ENCODE results near the gene RASAL3. TPM values are rescaled to one million over a fixed set of nuclear protein-coding genes. Genes with fewer than 3 reads are reported as not detected.

Gene RASAL3
- total RNA-seq, 1 experiment from 2014 or later: not detected

DNA sequence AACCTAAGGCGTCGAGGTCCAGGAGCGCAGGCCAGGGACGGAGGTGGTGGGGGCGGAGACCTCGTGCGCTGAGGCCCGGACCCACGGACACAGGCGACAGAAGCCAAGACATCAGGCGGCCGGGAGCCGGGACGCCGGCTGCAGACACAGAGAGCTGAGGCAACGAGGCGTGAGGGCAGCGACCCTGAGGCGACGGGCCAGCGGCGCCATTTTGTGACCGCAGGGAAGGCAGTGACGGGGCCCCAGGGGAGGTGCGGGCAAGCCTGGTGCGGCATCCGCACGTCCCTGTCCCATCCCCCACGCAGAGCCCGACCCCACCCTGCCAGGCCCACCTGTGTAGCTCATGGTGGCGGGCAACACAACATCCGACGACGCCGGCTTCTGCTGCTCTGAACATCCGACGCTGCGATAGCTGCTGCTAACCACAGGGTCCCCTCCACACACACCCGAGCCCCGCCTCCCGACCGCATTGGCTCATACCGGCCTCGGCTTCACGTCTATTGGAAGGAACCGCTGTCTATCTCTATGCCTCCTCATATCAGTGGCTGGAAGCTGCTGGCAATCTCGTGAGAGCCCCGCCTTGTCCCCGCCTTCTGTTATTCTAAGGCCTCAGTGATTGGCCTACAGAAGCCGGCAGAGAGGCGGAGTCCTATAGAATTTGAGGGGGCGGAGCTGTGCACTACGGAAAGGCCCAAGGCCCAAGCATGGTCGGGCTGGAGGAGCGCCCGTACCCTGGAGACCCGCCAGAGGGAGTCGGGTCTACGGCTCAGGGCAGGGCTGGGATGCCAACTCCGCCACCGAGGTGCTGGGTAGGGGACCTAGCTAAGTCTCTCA, 45.5 kb downstream of the RASAL3 start, which contains the start of gene AKAP8L:
TSS of gene AKAP8L (minus strand) at position 410 of the 834 bp plus-strand sequence. CDS start at position 345, 65 bp downstream.
- no peaks in the 10 kb centered on the region for H3K9me3 ChIP-seq (ENCODE audit: low read length)
- CTCF ChIA-PET: interaction anchor here (1.8 kb wide), 1 partner anchor 137 kb away, joined by 15 read pairs; no protein-coding TSS in a partner anchor
- H3K9ac ChIP-seq (ENCODE audit: low read length): peak within 1 kb of the TSS; percentile 92
- peak within 1 kb of the TSS; percentile 97 for H3K4me2 ChIP-seq (ENCODE audit: low read length)
- peaks cover 24% of the 10 kb centered on the region for H4K20me1 ChIP-seq (ENCODE audit: low read length)
- peaks cover 49% of the 10 kb centered on the region for H3K79me2 ChIP-seq (ENCODE audit: low read length)
- peak within 1 kb of the TSS; percentile 54 for H2AFZ ChIP-seq (ENCODE audit: low read length)
- intact Hi-C loops (cut with micrococcal nuclease): loop anchor here (1.0 to 10.0 kb wide), 3 partner anchors 39 to 154 kb away; partner anchors contain the start of gene AKAP8
- POLR2A ChIA-PET (ENCODE audit: unreplicated experiment): interaction anchor here (0.6 to 1.5 kb wide), 5 partner anchors 9 to 147 kb away, joined by 4 to 23 read pairs (median 5); partner anchors contain the start of gene AKAP8
- no peaks in the 10 kb centered on the region for H3K27me3 ChIP-seq (ENCODE audit: low read length)
- H3K36me3 ChIP-seq (ENCODE audit: low read depth, low read length): peaks cover 26% of the 10 kb centered on the region
- H3K4me1 ChIP-seq (ENCODE audit: insufficient read depth, low read length): peaks cover 23% of the 10 kb centered on the region
- ATAC-seq (peak; percentile 92), DNase-seq (peak; percentile 99)
- TF ChIP-seq EZH2 (IDR thresholded peaks at IDR 0.05; ENCODE audit: low read length, unreplicated experiment): no peak
- TF ChIP-seq, protein P1, sequence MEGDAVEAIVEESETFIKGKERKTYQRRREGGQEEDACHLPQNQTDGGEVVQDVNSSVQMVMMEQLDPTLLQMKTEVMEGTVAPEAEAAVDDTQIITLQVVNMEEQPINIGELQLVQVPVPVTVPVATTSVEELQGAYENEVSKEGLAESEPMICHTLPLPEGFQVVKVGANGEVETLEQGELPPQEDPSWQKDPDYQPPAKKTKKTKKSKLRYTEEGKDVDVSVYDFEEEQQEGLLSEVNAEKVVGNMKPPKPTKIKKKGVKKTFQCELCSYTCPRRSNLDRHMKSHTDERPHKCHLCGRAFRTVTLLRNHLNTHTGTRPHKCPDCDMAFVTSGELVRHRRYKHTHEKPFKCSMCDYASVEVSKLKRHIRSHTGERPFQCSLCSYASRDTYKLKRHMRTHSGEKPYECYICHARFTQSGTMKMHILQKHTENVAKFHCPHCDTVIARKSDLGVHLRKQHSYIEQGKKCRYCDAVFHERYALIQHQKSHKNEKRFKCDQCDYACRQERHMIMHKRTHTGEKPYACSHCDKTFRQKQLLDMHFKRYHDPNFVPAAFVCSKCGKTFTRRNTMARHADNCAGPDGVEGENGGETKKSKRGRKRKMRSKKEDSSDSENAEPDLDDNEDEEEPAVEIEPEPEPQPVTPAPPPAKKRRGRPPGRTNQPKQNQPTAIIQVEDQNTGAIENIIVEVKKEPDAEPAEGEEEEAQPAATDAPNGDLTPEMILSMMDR (conservative IDR thresholded peaks at IDR 0.05; ENCODE audit: low read depth, low read length): peak; percentile 64
- BruUV-seq (replicated peaks): no TSS peak
- H3F3A ChIP-seq (ENCODE audit: low read length, unreplicated experiment): no peaks in the 10 kb centered on the region
- peak within 1 kb of the TSS; percentile 97 for H3K4me3 ChIP-seq (ENCODE audit: low read length)
- peak within 1 kb of the TSS; percentile 45 for H3K27ac ChIP-seq (ENCODE audit: low read length)
- no peaks in the 10 kb centered on the region for H3K9me2 ChIP-seq (replicated peaks; ENCODE audit: low read length)

- peak overlapping the region; percentile 97 for H3K4me3 ChIP-seq (ENCODE audit: low read length)
- H3K9me3 ChIP-seq (ENCODE audit: low read length): no peaks in the 10 kb centered on the region
- ATAC-seq (peak; percentile 2; the same call in 1 of the 2 replicates), DNase-seq (peak; percentile 26)
- peak overlapping the region; percentile 97 for H3K4me2 ChIP-seq (ENCODE audit: low read length)
- POLR2A ChIA-PET (ENCODE audit: unreplicated experiment): interaction anchor here (0.6 to 1.5 kb wide), 3 partner anchors 15 to 537 kb away, joined by 4 to 23 read pairs (median 5); partner anchors contain the start of gene AKAP8
- H3K36me3 ChIP-seq (ENCODE audit: low read depth, low read length): peaks cover 23% of the 10 kb centered on the region
- H4K20me1 ChIP-seq (ENCODE audit: low read length): peaks cover 30% of the 10 kb centered on the region
- H3K27ac ChIP-seq (ENCODE audit: low read length): peak overlapping the region; percentile 45
- no peaks in the 10 kb centered on the region for H3K27me3 ChIP-seq (ENCODE audit: low read length)
- peak overlapping the region; percentile 92 for H3K9ac ChIP-seq (ENCODE audit: low read length)
- no peaks in the 10 kb centered on the region for H3F3A ChIP-seq (ENCODE audit: low read length, unreplicated experiment)
- no peak for TF ChIP-seq EZH2phosphoT487 (IDR thresholded peaks at IDR 0.05; ENCODE audit: borderline replicate concordance, low read length)
- TF ChIP-seq, protein P1 (conservative IDR thresholded peaks at IDR 0.05; ENCODE audit: low read depth, low read length): no peak
- TF ChIP-seq EZH2 (IDR thresholded peaks at IDR 0.05; ENCODE audit: low read length, unreplicated experiment): no peak
- H3K9me2 ChIP-seq (replicated peaks; ENCODE audit: low read length): no peaks in the 10 kb centered on the region
- intact Hi-C loops (cut with micrococcal nuclease): loop anchor here (10.0 kb wide), 1 partner anchor 153 kb away; no protein-coding TSS in a partner anchor
- H3K4me1 ChIP-seq (ENCODE audit: insufficient read depth, low read length): peaks cover 23% of the 10 kb centered on the region
- BruUV-seq (replicated peaks): TSS peak; percentile 41
- peak overlapping the region; percentile 54 for H2AFZ ChIP-seq (ENCODE audit: low read length)
- H3K79me2 ChIP-seq (ENCODE audit: low read length): peaks cover 55% of the 10 kb centered on the region
- CTCF ChIA-PET: no interaction called here
Observed at GRCh38 chr19:15418231-15418578, 46.1 kb downstream of the RASAL3 start.

All from PC-3 (cell line).